K562 (cell line): ENCODE results near the gene SKAP1. TPM values are rescaled to one million over a fixed set of nuclear protein-coding genes. Genes with fewer than 3 reads are reported as not detected.

Experiments
- ATAC-seq: fragments of 200-7000 bp; cut with Tn5 transposase; 3 replicates; pipeline ENCODE4 v1.9.1; 2020; ENCODE audit warnings: moderate library complexity
- BruUV-seq: library from RNA; stranded (reverse); fragments of 400-500 nt; replicated peaks from 2 replicates; lab custom pipeline; 2021; lab: Mats Ljungman, UMichigan
- CTCF ChIA-PET: fragments of 300-600 bp; formaldehyde crosslinking; extraction: SDS; loops from one replicate; lab custom pipeline; 2021; ENCODE audit warnings: low intra/inter-chr PET ratio; lab: Yijun Ruan, JAX
- POLR2A ChIA-PET: fragments of 300-600, 350-650 bp; sonication (Branson Sonifier 250); formaldehyde crosslinking; extraction: SDS; loops from one replicate; lab custom pipeline; 2021; ENCODE audit warnings: antibody characterized with exemption, inconsistent platforms; lab: Yijun Ruan, JAX
- DNase-seq, 4 experiments: peaks; one replicate each; pipeline versions ENCODE4 v3.0.0 to v3.0.0-alpha.2; 2011 to 2018; ENCODE audit warnings: low spot score in 3 of 4, mixed read lengths in 3 of 4; ENCODE audit errors: extremely low read depth in 1 of 4
- FAIRE-seq: peaks from 2 replicates; lab custom pipeline; 2011; peaks lifted over from hg19 to GRCh38; lab: Jason Lieb, UNC
- H2AFZ ChIP-seq: 2 replicates; pipeline ENCODE4 v1.6.0; 2011; ENCODE audit warnings: low read depth, low read length, control low read depth, inconsistent platforms
- H3K27ac ChIP-seq: fragments of 200-600 bp; 3 replicates; pipeline ENCODE4 v1.8.0; 2011; ENCODE audit warnings: low read depth, mild to moderate bottlenecking, control low read depth, inconsistent platforms, low read length, moderate library complexity, mixed read lengths; ENCODE audit errors: extremely low read depth
- H3K27me3 ChIP-seq, 2 experiments: fragments of 300-600 bp in 1 of 2; 2 replicates in 1 of 2; 3 replicates in 1 of 2; pipeline versions ENCODE4 v1.6.0 to v1.8.0; 2011; ENCODE audit warnings: inconsistent platforms in 2 of 2, low read length in 2 of 2, mild to moderate bottlenecking in 1 of 2, mixed read lengths in 1 of 2, moderate library complexity in 1 of 2; ENCODE audit not compliant: control insufficient read depth in 2 of 2, insufficient read depth in 2 of 2
- H3K36me3 ChIP-seq: fragments of 300-600 bp; 3 replicates; pipeline ENCODE4 v1.8.0; 2011; ENCODE audit warnings: mild to moderate bottlenecking, low read length, inconsistent platforms; ENCODE audit not compliant: control insufficient read depth, insufficient read depth
- H3K4me1 ChIP-seq, 2 experiments: fragments of 200-600 bp in 1 of 2; replicated peaks in 1 of 2; 2 replicates in 1 of 2; 3 replicates in 1 of 2; pipeline versions ENCODE4 v1.5.1 to v1.8.0; 2011; ENCODE audit warnings: inconsistent platforms in 2 of 2, low read length in 2 of 2, mild to moderate bottlenecking in 1 of 2, mixed read lengths in 1 of 2, moderate library complexity in 1 of 2; ENCODE audit not compliant: control insufficient read depth in 2 of 2, insufficient read depth in 2 of 2
- H3K4me2 ChIP-seq: 2 replicates; pipeline ENCODE4 v1.6.1; 2011; ENCODE audit warnings: low read length, control low read depth, inconsistent platforms, mixed read lengths; ENCODE audit not compliant: insufficient read depth
- H3K4me3 ChIP-seq: fragments of 200-600 bp; sonication (generic), shearing (Covaris generic); 2 replicates; pipeline ENCODE4 v1.5.1; 2016; ENCODE audit warnings: control low read depth, inconsistent platforms
- H3K79me2 ChIP-seq: fragments of 200-600 bp; 3 replicates; pipeline ENCODE4 v1.8.0; 2011; ENCODE audit warnings: low read length, inconsistent platforms; ENCODE audit not compliant: control insufficient read depth, insufficient read depth
- H3K9ac ChIP-seq, 2 experiments: 2 replicates each; pipeline versions ENCODE4 v1.6.0 to v1.6.1; 2011; ENCODE audit warnings: low read depth in 2 of 2, low read length in 2 of 2, control low read depth in 1 of 2, inconsistent platforms in 1 of 2, mild to moderate bottlenecking in 1 of 2, mixed read lengths in 1 of 2; ENCODE audit not compliant: insufficient read depth in 1 of 2
- H3K9me1 ChIP-seq: one replicate; pipeline ENCODE4 v1.6.0; 2011; ENCODE audit warnings: inconsistent platforms, mild to moderate bottlenecking, low read length, moderate library complexity; ENCODE audit not compliant: control insufficient read depth, insufficient read depth
- H3K9me3 ChIP-seq: replicated peaks from 2 replicates; pipeline ENCODE4 v1.5.1; 2011; ENCODE audit warnings: low read depth, low read length, inconsistent platforms; ENCODE audit not compliant: control insufficient read depth, insufficient read depth
- H4K20me1 ChIP-seq: replicated peaks from 2 replicates; pipeline ENCODE4 v1.6.1; 2011; ENCODE audit warnings: low read length, inconsistent platforms, mixed read lengths; ENCODE audit not compliant: control insufficient read depth, insufficient read depth
- BACH1 ChIP-seq: fragments of 200-800 bp; sonication (Bioruptor generic); IDR thresholded peaks from 2 replicates; pipeline ENCODE4 v1.6.1; 2016; ENCODE audit warnings: missing genetic modification characterization, missing compliant biosample characterization
- C11orf30 ChIP-seq: fragments of 450-650 bp; IDR thresholded peaks from 2 replicates; pipeline ENCODE4 v1.6.1; 2016; ENCODE audit warnings: low read depth, mild to moderate bottlenecking
- KLF6 ChIP-seq: fragments of 250-450 bp; sonication (Bioruptor Pico); IDR thresholded peaks from 2 replicates; pipeline ENCODE4 v1.4.0; 2020; ENCODE audit warnings: mild to moderate bottlenecking, moderate library complexity, borderline replicate concordance
- MAFF ChIP-seq: IDR thresholded peaks from 2 replicates; pipeline ENCODE4 v1.6.1; 2012; ENCODE audit warnings: low read length, improper control_type of control experiment
- MAFG ChIP-seq: fragments of 450-650 bp; conservative IDR thresholded peaks from 2 replicates; pipeline ENCODE4 v1.6.1; 2016; ENCODE audit warnings: missing genetic modification characterization, missing compliant biosample characterization
- MAFK ChIP-seq: IDR thresholded peaks from 2 replicates; pipeline ENCODE4 v1.6.1; 2011; ENCODE audit warnings: low read length, improper control_type of control experiment
- MCM3 ChIP-seq: fragments of 450-650 bp; IDR thresholded peaks from 2 replicates; pipeline ENCODE4 v1.6.1; 2016
- MECOM ChIP-seq: fragments of 250-450 bp; sonication (Bioruptor Pico); IDR thresholded peaks from 2 replicates; pipeline ENCODE4 v1.8.0; 2022; ENCODE audit warnings: inconsistent platforms
- MEF2A ChIP-seq: IDR thresholded peaks from 2 replicates; pipeline ENCODE4 v1.6.1; 2011; ENCODE audit warnings: low read depth, mild to moderate bottlenecking, low read length, moderate library complexity; ENCODE audit not compliant: control insufficient read depth
- NCOR1 ChIP-seq: fragments of 450-650 bp; IDR thresholded peaks from 2 replicates; pipeline ENCODE4 v1.6.1; 2016; ENCODE audit warnings: mild to moderate bottlenecking, moderate library complexity
- NFIC ChIP-seq: fragments of 450-650 bp; IDR thresholded peaks from 2 replicates; pipeline ENCODE4 v1.6.1; 2017; ENCODE audit warnings: mild to moderate bottlenecking, inconsistent platforms
- RBM34 ChIP-seq: fragments of 200-400 bp; formaldehyde crosslinking; IDR thresholded peaks from 2 replicates; pipeline ENCODE4 v1.6.1; 2018; ENCODE audit warnings: low read length, borderline replicate concordance; ENCODE audit not compliant: insufficient read depth
- STAT5A ChIP-seq: IDR thresholded peaks from 2 replicates; pipeline ENCODE4 v1.6.1; 2012; ENCODE audit warnings: low read length, inconsistent platforms, borderline replicate concordance
- TEAD1 ChIP-seq, 2 experiments: fragments of 450-650 bp in 1 of 2; sonication (generic) in 1 of 2; formaldehyde crosslinking; IDR thresholded peaks; 2 replicates each; pipeline versions ENCODE4 v1.4.0 to v1.8.0; 2020 to 2022; ENCODE audit warnings: mild to moderate bottlenecking in 2 of 2, missing genetic modification reagents in 1 of 2
- ZNF316 ChIP-seq: fragments of 450-650 bp; IDR thresholded peaks from 2 replicates; pipeline ENCODE4 v1.6.1; 2016
- WGBS: fragments of 100-300 bp; shearing (Covaris generic); methylation state at CpG from one replicate; pipeline ENCODE4 v1.1.6; 2016; ENCODE audit warnings: low coverage, mixed read lengths; ENCODE audit not compliant: insufficient coverage; ENCODE audit errors: missing lambda C conversion rate; 5-methylcytosine and 5-hydroxymethylcytosine counted together
- in situ Hi-C: fragments of 300-500 bp; cut with MboI; formaldehyde crosslinking; loops from 4 replicates; pipeline ENCODE4 v1.15.0; 2018; ENCODE audit warnings: inconsistent platforms, mixed read lengths
- intact Hi-C: fragments of 100-400 bp; cut with micrococcal nuclease; formaldehyde crosslinking; loops from 2 replicates; pipeline ENCODE4 v1.14.2; 2022
- polyA plus RNA-seq, 8 experiments: library from polyadenylated mRNA; depleted of rRNA in 4 of 8; stranded (reverse) in 5 of 8; unstranded in 3 of 8; fragments of >200 nt; fragmentation: Nextera tagmentation in 2 of 8; fragmentation: Illumina TruSeq in 1 of 8; extraction: Ambion mirVana in 2 of 8; extraction: Trizol in 1 of 8; gene quantifications; 2 replicates each; pipeline versions ENCODE4 v1.2.1 to v1.2.3, GENCODE V29; 2011 to 2014; ENCODE audit warnings: inconsistent platforms in 1 of 8, missing spikeins in 1 of 8
- total RNA-seq, 7 experiments: library from RNA; depleted of rRNA in 6 of 7; stranded (reverse); fragments of >200 nt in 6 of 7; fragmentation: Illumina TruSeq in 2 of 7; extraction: Trizol in 2 of 7; gene quantifications; 2 replicates each; pipeline versions ENCODE4 v1.2.1 to v1.2.3, GENCODE V29; 2011 to 2021; ENCODE audit warnings: low replicate concordance in 1 of 7
- TF ChIP-seq, protein P1 (sequence below): sonication (generic); formaldehyde crosslinking; IDR thresholded peaks from 2 replicates; pipeline ENCODE4 v1.8.1; 2023; ENCODE audit warnings: mild to moderate bottlenecking, missing genetic modification reagents
- TF ChIP-seq, protein P2 (sequence below): fragments of 250-450 bp; sonication (Bioruptor Pico); IDR thresholded peaks from 2 replicates; pipeline ENCODE4 v1.8.0; 2021; ENCODE audit warnings: borderline replicate concordance, mild to moderate bottlenecking, moderate library complexity; ENCODE audit not compliant: poor library complexity, severe bottlenecking
- TF ChIP-seq, protein P3 (sequence below): fragments of 450-650 bp; formaldehyde crosslinking; IDR thresholded peaks from 2 replicates; pipeline ENCODE4 v1.4.0; 2020; ENCODE audit warnings: mild to moderate bottlenecking, moderate library complexity

The SKAP1 gene
- total and polyA plus RNA-seq, 9 of the 15 experiments (the other 6 are each of a cell fraction or from before 2014, with no cell fraction given): 0.06 to 0.80 (median 0.10) TPM; not detected in 4

- TF ChIP-seq KLF6 (CRISPR knock-in tag): no peak
- TF ChIP-seq RBM34: no peak
These were observed 153.2 kb downstream of the SKAP1 start (continued) for GRCh38 chr17:48276776-48277175.

DNA sequence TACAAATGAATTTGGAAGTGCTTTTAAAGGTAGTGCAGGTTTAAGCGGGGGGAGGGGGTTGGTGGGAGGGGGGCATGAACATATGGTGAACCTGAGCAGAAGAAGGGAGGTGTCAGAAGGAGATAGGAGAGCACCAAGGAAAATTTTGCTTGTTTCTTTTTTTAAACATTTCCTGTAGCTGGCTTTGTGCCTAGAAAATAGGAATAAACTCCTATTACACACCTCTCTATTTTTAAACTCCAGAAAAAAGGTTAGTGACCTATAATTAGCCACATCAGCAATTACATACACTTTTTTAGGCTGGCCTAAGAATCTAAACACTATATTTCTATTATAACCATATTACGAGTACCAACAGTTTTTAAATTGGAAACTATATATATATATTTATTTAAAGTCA is 159.1 kb downstream of the SKAP1 start:
- H3K27ac ChIP-seq: no peak overlapping the region
- POLR2A ChIA-PET: interaction anchor here (0.6 kb wide), 1 partner anchor 186 kb away, joined by 3 read pairs; no protein-coding TSS in a partner anchor
- no peak for FAIRE-seq

More for the DNA sequence above, 159.1 kb downstream of the SKAP1 start:
- peaks cover 3 to 7% of the 10 kb centered on the region in 2 experiments; a peak in 4 of 5 replicates for H3K4me1 ChIP-seq
- no TSS peak for BruUV-seq
- in situ Hi-C loops: no loop called here
- H3K9me1 ChIP-seq: no peaks in the 10 kb centered on the region
- no peak overlapping the region for H2AFZ ChIP-seq
- no peaks in the 10 kb centered on the region for H4K20me1 ChIP-seq
- WGBS: 43% methylated on average over 2 of the region's 2 CpGs
- TF ChIP-seq TEAD1 (CRISPR knock-in tag; IDR thresholded peaks at IDR 0.05) (no peak), MAFG (tag) (peak; percentile 47), MAFK (peak; percentile 47; the same call in 1 of the 2 replicates), NFIC (peak; percentile 35; the same call in 1 of the 2 replicates), STAT5A (no peak), MCM3 (no peak), MECOM (CRISPR knock-in tag) (no peak), MEF2A (peak; percentile 71; the same call in 1 of the 2 replicates), MAFF (peak; percentile 61), NCOR1 (0 out of 2 replicates have a peak, but pooled peaks have one; percentile 21), C11orf30 (peak; percentile 88), ZNF316 (peak; percentile 94), BACH1 (tag) (no peak)
- TF ChIP-seq, protein P1, sequence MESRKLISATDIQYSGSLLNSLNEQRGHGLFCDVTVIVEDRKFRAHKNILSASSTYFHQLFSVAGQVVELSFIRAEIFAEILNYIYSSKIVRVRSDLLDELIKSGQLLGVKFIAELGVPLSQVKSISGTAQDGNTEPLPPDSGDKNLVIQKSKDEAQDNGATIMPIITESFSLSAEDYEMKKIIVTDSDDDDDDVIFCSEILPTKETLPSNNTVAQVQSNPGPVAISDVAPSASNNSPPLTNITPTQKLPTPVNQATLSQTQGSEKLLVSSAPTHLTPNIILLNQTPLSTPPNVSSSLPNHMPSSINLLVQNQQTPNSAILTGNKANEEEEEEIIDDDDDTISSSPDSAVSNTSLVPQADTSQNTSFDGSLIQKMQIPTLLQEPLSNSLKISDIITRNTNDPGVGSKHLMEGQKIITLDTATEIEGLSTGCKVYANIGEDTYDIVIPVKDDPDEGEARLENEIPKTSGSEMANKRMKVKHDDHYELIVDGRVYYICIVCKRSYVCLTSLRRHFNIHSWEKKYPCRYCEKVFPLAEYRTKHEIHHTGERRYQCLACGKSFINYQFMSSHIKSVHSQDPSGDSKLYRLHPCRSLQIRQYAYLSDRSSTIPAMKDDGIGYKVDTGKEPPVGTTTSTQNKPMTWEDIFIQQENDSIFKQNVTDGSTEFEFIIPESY (CRISPR knock-in tag): no peak
- TF ChIP-seq, protein P2, sequence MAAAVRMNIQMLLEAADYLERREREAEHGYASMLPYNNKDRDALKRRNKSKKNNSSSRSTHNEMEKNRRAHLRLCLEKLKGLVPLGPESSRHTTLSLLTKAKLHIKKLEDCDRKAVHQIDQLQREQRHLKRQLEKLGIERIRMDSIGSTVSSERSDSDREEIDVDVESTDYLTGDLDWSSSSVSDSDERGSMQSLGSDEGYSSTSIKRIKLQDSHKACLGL: no peak
- TF ChIP-seq, protein P3, sequence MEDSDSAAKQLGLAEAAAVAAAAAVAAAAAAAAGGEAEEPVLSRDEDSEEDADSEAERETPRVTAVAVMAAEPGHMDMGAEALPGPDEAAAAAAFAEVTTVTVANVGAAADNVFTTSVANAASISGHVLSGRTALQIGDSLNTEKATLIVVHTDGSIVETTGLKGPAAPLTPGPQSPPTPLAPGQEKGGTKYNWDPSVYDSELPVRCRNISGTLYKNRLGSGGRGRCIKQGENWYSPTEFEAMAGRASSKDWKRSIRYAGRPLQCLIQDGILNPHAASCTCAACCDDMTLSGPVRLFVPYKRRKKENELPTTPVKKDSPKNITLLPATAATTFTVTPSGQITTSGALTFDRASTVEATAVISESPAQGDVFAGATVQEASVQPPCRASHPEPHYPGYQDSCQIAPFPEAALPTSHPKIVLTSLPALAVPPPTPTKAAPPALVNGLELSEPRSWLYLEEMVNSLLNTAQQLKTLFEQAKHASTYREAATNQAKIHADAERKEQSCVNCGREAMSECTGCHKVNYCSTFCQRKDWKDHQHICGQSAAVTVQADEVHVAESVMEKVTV (CRISPR knock-in tag): no peak
- peak; percentile 23 to 56 (median 34) for DNase-seq
- H3K27me3 ChIP-seq: no peaks in the 10 kb centered on the region
- no peak overlapping the region for H3K9ac ChIP-seq
- no peak overlapping the region for H3K4me2 ChIP-seq
- ATAC-seq: no peak
- CTCF ChIA-PET: interaction anchor here (0.6 to 0.7 kb wide), 2 partner anchors 8 to 1103 kb away, joined by 3 read pairs; no protein-coding TSS in a partner anchor
- no peak overlapping the region for H3K4me3 ChIP-seq
- no peaks in the 10 kb centered on the region for H3K9me3 ChIP-seq
- no peaks in the 10 kb centered on the region for H3K79me2 ChIP-seq
- intact Hi-C loops: no loop called here
- no peaks in the 10 kb centered on the region for H3K36me3 ChIP-seq
